Astrocyte (in vitro differentiated cells and primary cell): ENCODE results near the gene CCNI2. TPM values are rescaled to one million over a fixed set of nuclear protein-coding genes. Genes with fewer than 3 reads are reported as not detected.

Source experiments
- DNase-seq: peaks from one replicate; pipeline ENCODE4 v3.0.0-alpha.2; 2010; ENCODE audit warnings: low read depth
- FAIRE-seq: peaks from 2 replicates; lab custom pipeline; 2011; peaks lifted over from hg19 to GRCh38; lab: Jason Lieb, UNC
- H2AFZ ChIP-seq: 2 replicates; pipeline ENCODE4 v1.6.0; 2012; ENCODE audit warnings: low read depth, low read length, inconsistent platforms
- H3K27ac ChIP-seq: 2 replicates; pipeline ENCODE4 v1.5.1; 2011; ENCODE audit warnings: low read depth, low read length, inconsistent platforms
- H3K27me3 ChIP-seq: 2 replicates; pipeline ENCODE4 v1.6.0; 2011; ENCODE audit warnings: low read length, inconsistent platforms; ENCODE audit not compliant: insufficient read depth
- H3K36me3 ChIP-seq: 2 replicates; pipeline ENCODE4 v1.5.1; 2011; ENCODE audit warnings: low read length, inconsistent platforms; ENCODE audit not compliant: insufficient read depth
- H3K4me1 ChIP-seq: 2 replicates; pipeline ENCODE4 v1.5.1; 2011; ENCODE audit warnings: low read length, inconsistent platforms; ENCODE audit not compliant: insufficient read depth
- H3K4me2 ChIP-seq: 2 replicates; pipeline ENCODE4 v1.6.0; 2012; ENCODE audit warnings: low read length, inconsistent platforms
- H3K4me3 ChIP-seq: 2 replicates; pipeline ENCODE4 v1.5.1; 2011; ENCODE audit warnings: low read depth, mild to moderate bottlenecking, low read length, inconsistent platforms; ENCODE audit not compliant: insufficient read depth
- H3K79me2 ChIP-seq: 2 replicates; pipeline ENCODE4 v1.6.0; 2012; ENCODE audit warnings: mild to moderate bottlenecking, low read length, inconsistent platforms; ENCODE audit not compliant: insufficient read depth
- H3K9ac ChIP-seq: 2 replicates; pipeline ENCODE4 v1.6.0; 2012; ENCODE audit warnings: mild to moderate bottlenecking, low read length, inconsistent platforms
- H3K9me3 ChIP-seq: 2 replicates; pipeline ENCODE4 v1.5.1; 2012; ENCODE audit warnings: low read depth, mild to moderate bottlenecking, low read length, inconsistent platforms; ENCODE audit not compliant: insufficient read depth
- H4K20me1 ChIP-seq: 2 replicates; pipeline ENCODE4 v1.6.0; 2012; ENCODE audit warnings: low read length, inconsistent platforms; ENCODE audit not compliant: insufficient read depth
- H3K27ac Mint-ChIP-seq: one replicate; pipeline ENCODE4 v1.8.0; 2021; ENCODE audit warnings: mild to moderate bottlenecking, mixed read lengths; ENCODE audit not compliant: unreplicated experiment
- H3K27me3 Mint-ChIP-seq: one replicate; pipeline ENCODE4 v1.8.0; 2021; ENCODE audit warnings: low read depth, mixed read lengths; ENCODE audit not compliant: unreplicated experiment
- H3K36me3 Mint-ChIP-seq: one replicate; pipeline ENCODE4 v1.8.0; 2021; ENCODE audit warnings: low read depth, mixed read lengths; ENCODE audit not compliant: unreplicated experiment
- H3K4me1 Mint-ChIP-seq: one replicate; pipeline ENCODE4 v1.8.0; 2021; ENCODE audit warnings: low read depth, mixed read lengths; ENCODE audit not compliant: unreplicated experiment
- H3K4me3 Mint-ChIP-seq: one replicate; pipeline ENCODE4 v1.8.0; 2021; ENCODE audit warnings: mild to moderate bottlenecking, moderate library complexity, mixed read lengths; ENCODE audit not compliant: unreplicated experiment
- H3K9me3 Mint-ChIP-seq: one replicate; pipeline ENCODE4 v1.8.0; 2021; ENCODE audit warnings: mild to moderate bottlenecking, mixed read lengths; ENCODE audit not compliant: unreplicated experiment
- CTCF ChIP-seq: IDR thresholded peaks from 2 replicates; pipeline ENCODE4 v1.5.1; 2011; ENCODE audit warnings: low read depth, mild to moderate bottlenecking, inconsistent platforms, low read length, moderate library complexity; ENCODE audit not compliant: insufficient read depth
- EZH2 ChIP-seq: IDR thresholded peaks from 2 replicates; pipeline ENCODE4 v1.6.1; 2012; ENCODE audit warnings: mild to moderate bottlenecking, low read length, inconsistent platforms; ENCODE audit not compliant: insufficient read depth
- total RNA-seq: library from RNA; stranded (reverse); gene quantifications from 2 replicates; pipeline ENCODE4 v1.2.1, GENCODE V29; 2021

Gene CCNI2
- total RNA-seq, 1 donor from 2014 or later = 0.16 TPM

- peaks cover 11% of the 10 kb centered on the region for H3K4me1 Mint-ChIP-seq
- Histone ChIP-seq H3K27ac (no peak overlapping the region), H3K9me3 (no peaks in the 10 kb centered on the region), H4K20me1 (no peaks in the 10 kb centered on the region), H3K4me2 (no peak overlapping the region), H3K9ac (no peak overlapping the region), H3K36me3 (peaks cover 7% of the 10 kb centered on the region), H2AFZ (no peak overlapping the region), H3K79me2 (no peaks in the 10 kb centered on the region), H3K4me3 (no peak overlapping the region), H3K27me3 (peaks cover 5% of the 10 kb centered on the region), H3K4me1 (no peaks in the 10 kb centered on the region)
- H3K27ac Mint-ChIP-seq = no peak overlapping the region
- no peak for TF ChIP-seq EZH2
- no peak for TF ChIP-seq CTCF
- peaks cover 3% of the 10 kb centered on the region for H3K9me3 Mint-ChIP-seq
- peaks cover 21% of the 10 kb centered on the region for H3K36me3 Mint-ChIP-seq
- DNase-seq (no peak), FAIRE-seq (no peak)
- H3K27me3 Mint-ChIP-seq = peaks cover 10% of the 10 kb centered on the region
- H3K4me3 Mint-ChIP-seq = no peak overlapping the region
Observed at GRCh38 chr5:132753135-132753987, 6.1 kb downstream of the CCNI2 start.

GRCh38 chr5:132754111-132754510 lies 6.9 kb downstream of the CCNI2 start:
- Histone ChIP-seq H3K79me2 (no peaks in the 10 kb centered on the region), H3K27ac (no peak overlapping the region), H4K20me1 (no peaks in the 10 kb centered on the region), H3K4me1 (no peaks in the 10 kb centered on the region), H3K4me2 (no peak overlapping the region), H3K9ac (no peak overlapping the region), H3K27me3 (peaks cover 3% of the 10 kb centered on the region), H2AFZ (no peak overlapping the region), H3K36me3 (peaks cover 11% of the 10 kb centered on the region), H3K4me3 (no peak overlapping the region), H3K9me3 (no peaks in the 10 kb centered on the region)
- Mint-ChIP-seq H3K36me3 (peaks cover 21% of the 10 kb centered on the region), H3K4me3 (no peak overlapping the region), H3K27me3 (peaks cover 4% of the 10 kb centered on the region), H3K27ac (no peak overlapping the region), H3K9me3 (no peaks in the 10 kb centered on the region), H3K4me1 (peaks cover 11% of the 10 kb centered on the region)
- no peak for FAIRE-seq
- no peak for DNase-seq
- TF ChIP-seq EZH2 = no peak
- no peak for TF ChIP-seq CTCF

GRCh38 chr5:132754947-132755346 lies 7.7 kb downstream of the CCNI2 start:
- no peaks in the 10 kb centered on the region for H3K27me3 Mint-ChIP-seq
- Histone ChIP-seq H2AFZ (no peak overlapping the region), H3K4me2 (no peak overlapping the region), H3K36me3 (peaks cover 11% of the 10 kb centered on the region), H3K4me1 (no peaks in the 10 kb centered on the region), H4K20me1 (no peaks in the 10 kb centered on the region), H3K9me3 (no peaks in the 10 kb centered on the region), H3K27ac (no peak overlapping the region), H3K79me2 (no peaks in the 10 kb centered on the region), H3K4me3 (no peak overlapping the region), H3K27me3 (no peaks in the 10 kb centered on the region), H3K9ac (no peak overlapping the region)
- FAIRE-seq (no peak), DNase-seq (no peak)
- peaks cover 11% of the 10 kb centered on the region for H3K4me1 Mint-ChIP-seq
- peaks cover 26% of the 10 kb centered on the region for H3K36me3 Mint-ChIP-seq
- H3K9me3 Mint-ChIP-seq = no peaks in the 10 kb centered on the region
- TF ChIP-seq CTCF = peak; percentile 11
- TF ChIP-seq EZH2 = no peak
- H3K4me3 Mint-ChIP-seq = no peak overlapping the region
- no peak overlapping the region for H3K27ac Mint-ChIP-seq
